Measurements from ENCODE around the gene ARHGAP21. TPM values are rescaled to one million over a fixed set of nuclear protein-coding genes. Genes with fewer than 3 reads are reported as not detected.

ARHGAP21 gene
- total and polyA plus RNA-seq, 2 experiments from 2014 or later: 24.0 to 88.2 TPM

DNA sequence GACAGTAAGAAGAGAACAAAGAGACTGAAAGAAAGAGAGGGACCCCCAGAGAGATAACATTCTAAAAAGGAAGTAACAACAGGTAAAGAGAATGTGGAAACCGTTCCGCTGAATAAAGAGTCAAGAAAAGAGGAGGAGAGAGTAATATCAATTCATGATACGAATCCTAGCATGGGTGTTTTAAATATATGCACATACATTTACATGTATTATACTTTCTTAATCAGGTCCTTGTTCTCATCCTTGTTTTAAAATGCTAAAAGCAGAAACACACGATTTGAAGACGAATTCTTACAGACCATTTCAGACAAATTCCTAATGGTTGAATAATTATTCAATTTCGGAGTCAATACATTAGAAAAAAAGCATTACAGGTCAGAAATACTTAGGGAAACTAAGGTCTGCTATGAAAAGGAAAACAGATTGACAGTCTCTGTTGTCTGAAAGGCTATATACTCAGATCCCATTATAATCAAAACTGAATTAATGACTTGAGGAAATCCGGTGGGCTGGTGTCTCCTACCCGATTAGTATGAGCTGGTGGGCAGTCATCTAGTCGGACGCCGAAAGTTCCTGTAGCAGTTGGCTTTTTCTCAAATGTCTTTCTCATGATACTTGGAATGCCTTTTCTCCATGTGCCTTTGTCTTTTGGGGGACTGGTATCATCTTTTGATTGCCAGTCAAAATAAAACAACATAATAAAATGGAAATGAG, 127.3 kb downstream of the ARHGAP21 start:
- no peaks in the 10 kb centered on the region for H3K27me3 ChIP-seq
- peaks cover 71% of the 10 kb centered on the region for H3K36me3 ChIP-seq
- TF ChIP-seq CTCF (IDR thresholded peaks at IDR 0.05; ENCODE audit: low read depth, low read length): no peak
- H3K4me3 ChIP-seq: no peak overlapping the region
- H3K4me1 ChIP-seq (ENCODE audit: low read depth): no peaks in the 10 kb centered on the region
- no peaks in the 10 kb centered on the region for H3K9me3 ChIP-seq (ENCODE audit: low read depth)
- DNase-seq (ENCODE audit: low read depth in 1 of 2, low spot score in 1 of 2): no peak
- H3K27ac ChIP-seq: no peak overlapping the region

GRCh38 chr10:24590697-24591457, 132.8 kb downstream of the ARHGAP21 start:
- H3K36me3 ChIP-seq: peaks cover 61% of the 10 kb centered on the region
- TF ChIP-seq CTCF (IDR thresholded peaks at IDR 0.05; ENCODE audit: low read depth, low read length): no peak
- no peaks in the 10 kb centered on the region for H3K4me1 ChIP-seq (ENCODE audit: low read depth)

DNA sequence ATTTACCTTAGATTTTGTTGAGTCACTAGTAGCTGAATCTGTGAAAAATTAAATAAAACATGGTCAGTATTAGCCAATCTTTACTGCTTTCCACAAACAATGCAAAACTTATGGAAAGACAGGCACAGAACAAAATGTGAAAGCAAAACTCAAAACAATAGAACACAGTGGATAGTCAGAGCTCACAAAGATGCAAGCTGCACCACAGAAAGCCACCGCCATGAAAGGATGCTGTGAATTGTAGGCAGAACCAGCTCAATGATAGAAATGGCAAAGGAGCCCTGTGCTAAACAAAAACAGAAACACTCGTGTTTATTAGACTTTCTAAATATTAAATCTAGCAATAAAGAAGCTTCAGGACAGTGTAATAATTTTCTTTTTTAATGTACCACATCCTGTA, 134.4 kb downstream of the ARHGAP21 start:
- no peak for TF ChIP-seq CTCF (IDR thresholded peaks at IDR 0.05; ENCODE audit: low read depth, low read length)
- H3K4me3 ChIP-seq: no peak overlapping the region
- no peaks in the 10 kb centered on the region for H3K9me3 ChIP-seq (ENCODE audit: low read depth)
- H3K27ac ChIP-seq: no peak overlapping the region
- no peaks in the 10 kb centered on the region for H3K27me3 ChIP-seq
- DNase-seq (ENCODE audit: low read depth in 1 of 2, low spot score in 1 of 2): no peak
- H3K4me1 ChIP-seq (ENCODE audit: low read depth): no peaks in the 10 kb centered on the region
- peaks cover 49% of the 10 kb centered on the region for H3K36me3 ChIP-seq

More at GRCh38 chr10:24590697-24591457, 132.8 kb downstream of the ARHGAP21 start:
- H3K27me3 ChIP-seq: no peaks in the 10 kb centered on the region
- no peak overlapping the region for H3K27ac ChIP-seq
- no peak for DNase-seq (ENCODE audit: low read depth in 1 of 2, low spot score in 1 of 2)
- H3K9me3 ChIP-seq (ENCODE audit: low read depth): no peaks in the 10 kb centered on the region
- no peak overlapping the region for H3K4me3 ChIP-seq

- Histone ChIP-seq H3K4me1 (ENCODE audit: low read depth) (no peaks in the 10 kb centered on the region), H3K27ac (no peak overlapping the region), H3K4me3 (no peak overlapping the region), H3K27me3 (no peaks in the 10 kb centered on the region), H3K36me3 (no peaks in the 10 kb centered on the region), H3K9me3 (ENCODE audit: low read depth) (no peaks in the 10 kb centered on the region)
- no peak for DNase-seq (ENCODE audit: low read depth in 1 of 2, low spot score in 1 of 2)
- TF ChIP-seq CTCF (IDR thresholded peaks at IDR 0.05; ENCODE audit: low read depth, low read length): no peak
Observed at GRCh38 chr10:24579906-24580305, 143.8 kb downstream of the ARHGAP21 start.

GRCh38 chr10:24579448-24579847, 144.2 kb downstream of the ARHGAP21 start:
- DNase-seq (ENCODE audit: low read depth in 1 of 2, low spot score in 1 of 2): no peak
- no peak overlapping the region for H3K4me3 ChIP-seq
- no peak for TF ChIP-seq CTCF (IDR thresholded peaks at IDR 0.05; ENCODE audit: low read depth, low read length)
- no peaks in the 10 kb centered on the region for H3K27me3 ChIP-seq
- no peaks in the 10 kb centered on the region for H3K9me3 ChIP-seq (ENCODE audit: low read depth)
- no peaks in the 10 kb centered on the region for H3K36me3 ChIP-seq
- no peak overlapping the region for H3K27ac ChIP-seq
- H3K4me1 ChIP-seq (ENCODE audit: low read depth): no peaks in the 10 kb centered on the region
